Cerebellar nuclear complex (tissue), 1 donor: ENCODE data around the gene RSAD2.
A peak's percentile ranks its signal among the peaks of the same experiment; 100 is the strongest.
"Not testable (repeated sequence)": the region's sequence is repeated elsewhere in the genome, so short reads cannot be mapped to it uniquely, and the experiment has no call there.

Experiments used
- DNase-seq, 2 experiments: peaks; one replicate each; lab custom pipeline; 2025; lab: John Stamatoyannopoulos, UW

The RSAD2 gene

DNA sequence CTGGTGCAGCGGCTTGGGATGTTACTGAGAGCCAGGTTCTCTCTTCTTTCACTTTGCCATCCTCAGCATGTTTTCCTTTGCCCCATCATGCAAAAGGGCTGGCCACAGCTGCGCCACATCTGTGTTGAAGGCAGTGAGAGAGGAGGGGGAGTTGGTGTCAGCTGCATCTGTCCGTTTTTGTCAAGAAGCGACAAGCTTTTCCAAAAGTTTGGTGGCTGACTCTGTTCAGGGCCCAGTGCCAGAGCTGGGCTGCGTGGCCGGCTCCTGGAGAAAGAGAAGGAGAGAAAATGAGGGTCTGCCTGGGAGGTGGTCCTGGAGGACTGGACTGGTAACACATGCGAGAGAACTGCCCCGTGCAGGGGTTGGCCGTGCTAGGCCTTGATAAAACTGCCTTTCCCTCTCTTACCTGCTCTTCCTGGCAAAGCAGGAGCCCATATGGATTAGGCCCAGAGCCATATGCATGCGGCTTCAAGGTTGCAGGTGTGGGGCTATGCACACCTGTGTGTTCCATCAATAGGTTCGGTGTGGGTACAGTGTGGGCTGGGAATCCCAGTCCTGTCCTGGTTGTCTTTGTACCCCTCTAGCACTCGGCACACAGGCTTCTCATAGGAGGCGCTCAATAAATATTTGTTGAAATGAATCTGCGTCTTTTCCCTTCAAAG is 48.6 kb downstream of the RSAD2 start:
- no peak for DNase-seq

DNA sequence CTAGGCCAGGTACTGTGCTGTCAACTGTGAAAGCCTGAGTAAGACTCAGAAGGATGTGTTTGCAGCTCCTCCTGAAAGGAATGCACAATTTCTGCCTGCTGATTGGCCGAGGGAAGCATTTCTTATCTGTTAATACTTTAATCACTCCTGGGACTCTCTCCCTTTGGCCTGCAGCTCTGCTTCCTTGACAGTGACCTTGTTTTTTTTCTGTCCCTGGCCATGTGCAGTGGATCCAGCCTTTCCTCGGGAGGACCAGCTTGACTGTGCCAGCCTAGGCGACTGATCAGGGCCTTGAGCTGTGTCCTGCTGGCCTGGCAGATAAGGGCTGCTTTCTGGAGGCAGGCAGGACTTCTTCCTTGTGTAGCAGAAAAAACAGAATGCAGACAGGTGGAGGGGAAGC is 49.6 kb downstream of the RSAD2 start:
- DNase-seq: peak; percentile 87 to 89

DNA sequence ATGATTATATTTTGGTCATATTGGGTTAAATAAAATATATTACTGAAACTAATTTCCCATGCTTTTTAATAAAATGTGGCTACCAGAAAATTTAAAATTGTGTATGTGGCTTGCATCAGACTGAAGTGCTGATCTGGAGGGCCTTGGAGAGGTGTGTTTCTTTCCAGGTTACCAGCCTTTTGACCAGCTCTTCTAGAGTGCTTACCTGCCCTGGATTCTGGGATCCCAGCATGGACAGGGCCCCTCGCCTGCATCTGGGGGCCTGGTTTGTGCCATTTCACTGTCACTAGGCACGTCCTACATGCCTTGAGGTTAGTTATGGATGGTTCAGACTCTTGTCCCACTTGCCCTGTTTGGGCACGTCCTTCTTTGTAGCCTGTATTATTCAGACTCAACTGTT is 50.2 kb downstream of the RSAD2 start:
- DNase-seq: no peak

DNA sequence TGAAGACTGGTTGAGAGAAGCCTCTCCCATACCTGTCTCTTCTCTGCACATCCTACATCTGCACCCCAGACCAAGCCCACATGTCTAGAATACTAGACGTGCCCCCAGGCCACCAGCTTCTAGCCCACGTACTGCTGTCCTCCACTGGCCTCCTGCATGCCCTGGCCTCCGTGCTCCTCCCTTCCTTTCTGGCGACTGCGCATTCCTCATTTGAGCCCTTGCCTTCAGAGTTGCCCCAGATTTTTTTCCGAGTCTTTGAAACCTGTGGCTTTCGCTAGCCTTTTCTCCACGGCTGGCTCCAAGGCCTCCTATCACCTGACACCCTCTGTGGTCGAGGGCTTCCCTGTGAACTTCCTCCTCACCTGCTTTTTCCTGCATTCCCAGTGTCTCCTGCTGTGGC is 50.9 kb downstream of the RSAD2 start:
- DNase-seq: no peak

DNA sequence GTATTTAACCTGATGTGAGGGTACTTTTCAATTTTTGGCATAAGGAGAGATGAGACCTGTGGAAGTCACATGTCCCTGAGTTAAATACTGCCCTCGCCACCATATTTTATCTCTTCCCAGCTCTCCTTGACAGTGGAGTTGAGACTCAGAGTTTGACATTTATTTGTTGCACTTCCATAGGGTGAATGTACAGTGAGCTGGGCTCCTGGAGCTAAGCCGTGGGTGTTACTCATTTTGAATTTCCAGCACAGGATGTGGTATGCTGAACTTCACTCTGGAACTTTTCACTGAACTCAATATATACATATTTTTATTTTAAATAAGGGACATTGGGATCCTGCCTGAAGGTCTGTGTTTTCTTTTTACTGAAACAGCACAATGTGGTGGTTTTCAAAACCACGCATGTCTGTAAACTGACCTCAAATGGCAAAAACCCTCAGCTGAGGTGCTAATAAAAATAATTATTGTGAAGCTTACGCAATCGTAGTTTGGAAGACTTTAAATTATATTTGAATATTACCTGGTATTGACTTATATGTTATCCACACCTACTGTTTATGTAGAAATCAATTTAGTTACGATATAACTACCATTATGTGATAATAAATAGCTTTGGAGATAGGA is 51.7 kb downstream of the RSAD2 start:
- no peak for DNase-seq

DNA sequence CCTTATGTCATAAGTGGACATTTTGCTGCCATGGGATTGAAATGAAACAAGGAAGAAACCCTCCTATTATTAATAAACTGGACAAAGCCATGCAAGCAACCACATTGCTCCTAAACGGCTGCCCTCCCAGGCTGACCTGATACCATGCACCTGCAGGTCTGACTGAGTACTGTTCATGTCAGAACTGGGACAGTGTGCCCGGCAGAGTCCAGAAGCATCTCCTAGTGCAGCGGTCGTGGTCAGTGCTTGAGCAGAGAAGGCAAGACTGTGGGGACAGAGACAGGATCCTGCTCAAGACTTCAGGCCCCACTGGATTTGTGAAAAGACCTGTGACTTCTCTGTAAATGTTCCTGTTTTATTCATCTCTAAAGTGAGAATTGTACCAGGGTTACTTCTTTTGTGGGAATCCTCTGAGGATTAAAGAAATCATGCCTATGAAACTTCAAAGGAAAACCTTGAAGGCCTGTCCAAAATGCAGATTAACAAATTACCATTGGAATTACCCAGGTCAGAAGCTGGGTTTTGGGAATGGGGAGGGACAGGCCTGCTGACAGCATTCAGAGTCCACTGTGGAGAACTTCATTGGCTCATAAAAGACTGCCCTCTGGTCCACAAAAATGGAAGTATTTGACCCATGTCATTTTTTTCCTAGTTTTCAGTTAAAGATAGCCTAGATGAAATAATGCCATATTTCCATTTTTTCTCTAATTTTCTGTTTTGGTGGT is 53.5 kb downstream of the RSAD2 start:
- DNase-seq: no peak

DNA sequence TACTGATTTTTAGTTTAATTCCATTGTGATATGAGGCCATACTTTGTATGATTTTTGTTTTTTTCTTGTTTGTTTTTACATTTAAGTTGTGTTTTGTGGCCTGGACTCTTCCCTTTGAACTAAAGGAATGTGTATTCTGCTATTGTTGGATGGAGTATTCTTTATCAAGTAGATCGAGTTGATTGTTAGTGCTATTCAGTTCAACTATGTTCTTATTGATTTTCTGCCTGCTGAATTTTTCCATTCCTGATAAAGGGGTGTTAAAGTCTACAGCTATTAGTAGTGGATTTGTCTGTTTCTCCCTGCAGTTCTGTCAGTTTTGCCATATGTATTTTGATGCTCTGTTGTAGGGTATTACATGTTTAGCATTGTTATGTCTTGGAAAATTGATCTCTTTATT is 54.2 kb downstream of the RSAD2 start:
- no peak for DNase-seq

DNA sequence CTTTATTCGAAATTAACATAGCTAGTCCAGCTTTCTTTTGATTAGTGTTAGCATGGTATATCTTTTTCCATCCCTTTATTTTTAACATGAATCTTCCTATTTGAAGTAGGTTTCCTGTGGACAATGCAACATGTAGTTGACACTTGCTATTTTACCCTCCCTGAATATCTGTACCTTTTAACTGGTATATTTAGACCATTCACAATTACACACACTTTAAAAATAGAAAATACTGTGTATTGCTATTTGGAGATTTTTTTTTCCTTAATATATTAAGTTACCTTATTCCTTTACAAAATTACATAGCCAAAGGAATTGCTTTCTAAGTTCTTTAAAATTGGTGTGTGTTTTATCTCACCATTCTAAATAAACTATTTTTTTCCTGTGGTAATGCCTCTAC is 54.6 kb downstream of the RSAD2 start:
- no peak for DNase-seq

DNA sequence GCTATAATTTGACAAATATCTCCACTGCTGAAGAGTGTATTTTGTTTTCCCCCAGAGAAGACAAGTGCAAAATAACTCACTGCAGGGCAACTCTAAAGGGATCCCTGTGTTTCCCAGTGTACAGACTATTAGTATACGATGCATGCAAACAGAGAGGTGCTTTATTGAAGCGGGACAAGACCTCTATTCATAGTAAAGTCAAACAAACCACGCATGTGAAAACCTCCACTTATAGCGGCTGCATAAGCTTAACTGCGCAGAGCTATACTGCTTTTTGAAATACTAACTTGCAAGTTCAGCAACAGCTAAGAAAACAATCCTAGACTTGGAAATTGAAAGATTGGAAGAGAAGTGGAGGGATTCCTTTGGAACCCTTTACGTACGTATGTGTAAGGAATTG is 55.3 kb downstream of the RSAD2 start:
- DNase-seq: no peak

DNA sequence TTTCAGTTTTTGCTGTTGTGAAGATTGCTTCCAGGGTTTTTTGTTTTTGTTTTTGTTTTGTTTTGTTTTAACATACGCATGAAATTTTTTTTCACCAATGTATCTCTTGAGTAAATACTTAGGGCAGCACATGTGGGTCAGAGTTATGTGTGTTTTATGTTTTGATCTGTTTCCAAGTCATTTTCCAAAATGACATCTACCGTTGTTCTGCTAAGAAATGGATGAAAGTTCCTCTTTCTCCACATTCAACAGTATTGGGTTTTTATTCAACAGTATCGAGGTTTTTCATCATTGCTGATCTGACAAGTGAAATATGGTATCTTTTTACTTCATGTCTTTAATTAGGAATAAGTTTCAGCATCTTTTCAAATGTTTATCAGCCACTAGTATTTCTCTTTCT is 56.3 kb downstream of the RSAD2 start:
- DNase-seq: no peak

DNA sequence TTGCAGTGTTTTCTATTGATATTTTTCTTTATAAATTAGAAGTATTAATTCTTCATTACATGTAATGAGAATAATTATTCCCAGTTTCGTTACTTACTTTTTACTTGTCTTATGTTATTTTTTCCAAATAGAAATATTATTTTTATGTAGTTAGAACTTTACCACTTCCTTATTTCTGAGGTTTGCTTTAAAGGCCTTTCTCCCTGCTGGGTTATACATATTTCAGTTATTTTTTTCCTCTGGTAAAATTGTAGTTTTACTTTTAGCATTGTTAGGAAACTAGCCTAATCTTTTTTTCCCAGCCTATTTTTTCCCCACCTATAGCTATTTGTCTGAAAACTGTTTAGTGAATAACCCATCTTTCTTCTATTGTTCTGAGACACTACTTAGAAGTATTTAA is 56.8 kb downstream of the RSAD2 start:
- no peak for DNase-seq

DNA sequence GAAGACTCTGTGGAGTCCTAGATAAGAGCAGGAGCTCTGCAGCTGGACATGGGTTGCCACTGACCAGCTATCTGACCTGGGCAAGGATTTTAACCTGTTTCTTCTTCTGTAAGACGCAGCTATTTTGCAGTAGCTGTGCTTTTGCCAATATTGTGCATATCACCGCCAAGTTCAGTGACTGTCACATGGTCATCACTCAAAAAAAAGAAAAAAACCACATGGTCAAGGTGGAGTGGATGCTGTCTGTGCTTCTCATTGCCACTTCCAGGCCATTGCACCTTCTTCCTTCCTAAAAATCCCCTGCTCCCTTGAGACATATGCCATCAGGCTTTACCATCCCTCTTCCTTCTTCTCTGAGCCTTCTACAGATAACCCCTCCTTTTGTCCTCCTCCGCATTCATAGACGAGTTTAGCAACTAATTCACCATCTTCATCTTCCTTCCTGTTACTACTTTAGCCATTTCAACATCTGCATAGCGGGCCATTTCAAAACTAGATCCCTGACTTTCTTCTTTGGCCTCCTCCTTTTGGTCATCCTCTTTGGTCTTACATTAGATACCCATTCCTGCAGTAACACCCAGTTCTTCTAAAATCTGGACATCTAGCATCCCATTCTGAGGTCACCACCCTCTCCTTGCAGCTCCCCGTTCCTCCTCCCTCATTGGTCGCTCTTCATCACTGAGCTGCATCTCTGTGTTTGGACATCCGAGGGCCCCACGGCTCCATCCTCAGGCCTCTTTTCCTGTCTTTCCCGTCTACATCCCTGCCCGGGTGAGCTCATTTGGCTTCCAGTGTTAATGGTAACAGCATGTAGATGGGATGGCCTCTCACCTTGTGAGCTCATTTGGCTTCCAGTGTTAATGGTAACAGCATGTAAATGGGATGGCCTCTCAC is 57.4 kb downstream of the RSAD2 start:
- DNase-seq: no peak

DNA sequence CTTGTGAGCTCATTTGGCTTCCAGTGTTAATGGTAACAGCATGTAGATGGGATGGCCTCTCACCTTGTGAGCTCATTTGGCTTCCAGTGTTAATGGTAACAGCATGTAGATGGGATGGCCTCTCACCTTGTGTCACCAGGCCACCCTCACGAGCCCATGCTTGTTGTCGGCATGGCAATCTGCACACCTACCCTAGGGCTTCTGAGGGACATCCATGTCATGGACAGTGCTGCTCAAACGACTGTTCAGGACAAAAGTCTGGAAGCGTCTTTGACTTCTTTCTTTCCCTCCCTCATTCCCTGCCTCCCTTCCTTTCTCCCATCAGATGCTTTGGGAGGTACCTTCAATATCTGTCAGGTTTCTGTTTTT is 58.1 kb downstream of the RSAD2 start:
- not testable (repeated sequence) for DNase-seq

DNA sequence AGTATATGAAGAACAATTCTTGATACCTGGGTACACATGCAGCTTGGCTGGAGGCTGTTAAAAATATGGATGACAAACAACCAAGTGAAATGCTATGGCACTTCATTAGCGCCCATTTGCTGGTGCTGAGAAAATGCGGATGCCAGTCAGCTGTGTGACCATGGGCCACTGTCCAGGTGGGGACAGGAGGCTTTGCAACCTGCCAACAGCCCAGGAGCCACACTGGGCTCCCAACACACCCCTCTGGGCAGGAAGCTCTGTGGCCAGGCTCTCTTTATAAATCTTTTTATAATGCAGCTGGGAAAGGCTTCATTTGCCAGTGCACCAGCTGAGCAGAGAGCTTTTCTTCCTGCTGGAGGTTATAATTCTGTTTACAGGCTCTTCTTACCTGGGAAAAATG is 59.6 kb downstream of the RSAD2 start:
- no peak for DNase-seq

DNA sequence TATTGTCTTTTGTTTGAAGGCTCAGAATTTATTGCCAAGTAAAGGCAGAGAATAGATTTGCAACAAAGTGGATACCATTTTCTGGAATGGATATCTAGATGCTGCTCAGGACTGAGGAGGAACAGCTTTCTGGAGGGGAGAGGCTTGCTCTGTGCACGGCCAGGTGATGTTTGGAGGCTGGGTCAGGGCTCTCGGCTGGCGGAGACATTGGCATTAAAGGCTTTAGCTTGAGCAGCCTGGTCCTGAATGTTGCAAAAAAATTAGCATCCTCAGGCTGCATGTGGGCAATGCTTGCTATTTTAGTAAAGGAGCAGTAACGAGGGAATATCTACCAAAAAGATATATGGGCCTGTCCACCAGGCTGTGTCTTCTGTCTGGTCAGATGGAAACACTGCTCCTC is 60.0 kb downstream of the RSAD2 start:
- no peak for DNase-seq

DNA sequence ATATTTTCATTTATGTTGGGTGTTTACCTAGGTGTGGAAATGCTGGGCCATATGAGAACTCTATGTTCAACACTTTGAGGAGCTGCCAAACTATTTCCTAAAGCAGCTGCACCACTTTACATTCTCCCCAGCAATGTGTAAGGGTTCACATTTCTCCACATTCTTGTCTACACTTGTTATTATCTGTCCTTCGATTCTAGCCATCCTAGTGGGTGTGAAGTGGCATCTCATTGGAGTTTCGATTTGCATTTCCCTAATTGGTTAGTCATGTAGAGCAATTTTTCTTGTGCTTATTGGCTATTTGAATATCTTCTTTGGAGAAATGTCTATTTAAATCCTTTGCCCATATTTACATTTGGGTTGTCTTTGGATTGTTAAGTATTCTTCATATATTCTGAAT is 61.5 kb downstream of the RSAD2 start:
- no peak for DNase-seq

DNA sequence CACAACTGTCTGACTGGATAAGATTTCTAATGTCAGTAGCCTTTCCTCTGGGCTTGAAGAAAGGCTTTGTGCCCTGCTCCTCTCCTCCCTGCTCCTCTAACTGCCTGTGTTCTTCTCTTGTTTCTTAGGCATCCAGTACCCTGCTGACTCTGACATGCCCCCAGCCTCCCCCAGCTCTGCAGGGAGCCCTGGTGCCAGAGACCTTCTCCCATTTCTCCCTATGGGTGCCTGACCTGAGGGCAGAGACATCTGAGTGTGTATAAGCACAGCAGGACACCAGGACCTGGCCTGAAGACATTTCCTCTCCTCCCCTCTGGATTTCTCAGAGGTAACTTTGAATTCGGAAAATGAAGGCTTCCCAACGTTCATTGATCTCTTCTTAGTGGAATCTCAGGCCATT is 63.2 kb downstream of the RSAD2 start:
- DNase-seq: no peak

DNA sequence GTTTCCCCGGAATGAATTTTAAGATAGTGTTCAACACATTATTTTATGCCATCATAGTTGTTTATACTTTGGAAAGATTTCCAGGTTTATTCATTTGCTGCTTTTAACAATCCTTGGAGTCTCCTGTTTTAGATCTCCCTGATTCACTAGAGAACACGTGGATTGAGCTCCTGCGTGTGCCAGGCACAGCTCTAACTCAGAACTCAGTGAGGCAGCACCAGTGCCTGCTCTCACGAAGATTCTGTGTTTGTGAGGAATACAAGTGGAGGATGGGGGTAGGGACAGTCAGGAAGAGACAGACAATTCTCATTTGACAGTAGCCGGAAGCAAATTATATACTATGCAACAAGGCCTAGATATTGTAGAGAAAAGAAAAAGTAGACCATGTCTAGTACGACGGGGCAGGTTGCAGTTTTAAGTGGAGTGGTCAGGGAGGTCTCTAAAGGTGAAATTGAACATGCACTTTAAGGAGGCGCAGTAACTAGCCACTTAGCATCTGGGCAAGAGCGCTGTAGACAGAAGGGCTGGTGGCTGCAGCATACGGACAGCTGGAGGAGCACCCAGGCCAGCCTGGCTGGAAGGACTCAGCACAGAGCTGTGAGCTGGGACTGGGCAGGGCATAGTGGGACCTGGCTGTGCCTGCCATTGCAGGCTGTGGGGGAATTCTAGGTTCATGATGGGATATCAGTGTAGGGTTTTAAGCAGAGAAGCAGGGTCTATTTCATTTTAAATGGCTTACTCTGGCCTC is 63.9 kb downstream of the RSAD2 start:
- DNase-seq: no peak

DNA sequence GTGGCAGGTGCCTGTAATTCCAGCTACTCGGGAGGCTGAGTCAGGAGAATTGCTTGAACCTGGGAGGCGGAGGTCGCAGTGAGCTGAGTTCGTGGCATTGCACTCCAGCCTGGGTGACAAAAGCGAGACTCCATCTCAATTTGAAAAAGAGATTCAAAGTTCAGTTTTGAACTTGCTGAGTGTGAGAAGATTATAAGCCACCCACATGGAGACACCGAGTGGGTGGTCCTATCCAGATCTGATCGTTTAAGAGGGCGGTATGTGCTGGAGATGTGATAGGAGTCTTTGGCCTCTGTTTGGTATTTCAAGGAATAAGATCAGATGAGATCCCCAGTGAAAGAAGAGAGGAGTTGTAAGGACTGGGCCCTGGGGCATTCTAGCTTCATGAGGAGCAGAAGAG is 65.3 kb downstream of the RSAD2 start:
- no peak for DNase-seq

DNA sequence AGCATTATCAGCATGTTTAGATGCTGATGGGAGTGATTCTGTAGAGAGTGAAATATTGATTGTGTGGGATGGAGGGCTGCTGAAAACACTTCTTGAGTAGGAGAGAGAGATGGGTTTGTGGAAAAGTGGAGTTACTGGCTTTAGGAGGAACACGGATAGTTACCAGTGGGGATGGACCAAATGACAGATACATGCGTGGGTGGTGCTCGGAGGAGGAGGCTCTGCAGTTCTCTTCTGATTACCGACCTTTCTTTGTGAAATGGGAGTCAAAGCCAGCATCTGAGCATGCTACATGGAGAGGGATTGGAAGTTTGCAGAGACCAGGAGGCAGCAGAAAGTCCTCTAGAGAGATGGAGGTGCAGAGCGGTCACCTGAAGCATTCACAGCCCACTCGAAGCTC is 65.9 kb downstream of the RSAD2 start:
- no peak for DNase-seq

DNA sequence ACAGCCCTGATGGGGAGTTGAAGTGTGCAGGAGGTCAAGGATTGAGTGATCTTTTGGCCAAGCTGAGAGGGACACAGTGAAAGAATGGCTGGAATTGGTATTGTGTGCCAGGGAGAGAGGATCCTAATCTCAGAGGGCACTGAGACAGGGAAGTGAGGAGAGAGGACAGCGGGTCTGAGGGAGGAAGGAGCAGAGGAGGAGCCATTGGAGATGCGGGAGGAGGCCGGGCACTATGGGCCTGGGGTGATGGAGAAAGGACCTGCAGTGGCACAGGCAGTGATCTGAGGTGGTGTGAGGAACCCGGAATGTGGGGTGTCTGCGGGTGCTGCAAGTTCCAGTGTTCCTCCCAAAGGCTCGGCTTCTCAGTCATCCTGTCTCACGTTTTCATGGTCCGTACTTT is 66.4 kb downstream of the RSAD2 start:
- no peak for DNase-seq

DNA sequence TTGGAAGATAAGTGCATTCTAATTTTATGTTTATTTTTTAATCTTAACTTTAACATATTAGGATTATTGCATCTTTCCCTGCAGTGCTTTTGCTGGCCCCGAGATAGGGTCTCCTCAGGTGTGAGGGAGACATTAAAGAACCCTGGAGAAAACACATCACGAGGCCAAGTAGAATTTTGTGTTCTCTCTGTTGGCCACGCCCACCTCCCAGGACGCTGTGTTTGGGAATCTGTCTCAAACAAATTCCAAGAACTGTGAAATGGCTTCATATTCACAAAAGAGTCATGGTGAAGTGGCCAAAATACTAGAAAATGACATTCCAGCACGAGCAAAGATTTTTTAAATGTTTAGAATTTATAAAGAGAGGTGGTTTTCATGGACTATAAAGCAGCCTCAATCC is 67.0 kb downstream of the RSAD2 start:
- DNase-seq: no peak
